Activated CD4-positive, alpha-beta T cell treated with anti-CD3 and anti-CD28 coated beads for 1 hour (primary cell): Measurements from ENCODE around the gene LRRC8B.
"Not testable (repeated sequence)": the region's sequence is repeated elsewhere in the genome, so short reads cannot be mapped to it uniquely, and the experiment has no call there.

ENCODE experiments used
- DNase-seq: peaks from one replicate; pipeline ENCODE4 v3.0.0-alpha.2; 2020

The LRRC8B gene

DNA sequence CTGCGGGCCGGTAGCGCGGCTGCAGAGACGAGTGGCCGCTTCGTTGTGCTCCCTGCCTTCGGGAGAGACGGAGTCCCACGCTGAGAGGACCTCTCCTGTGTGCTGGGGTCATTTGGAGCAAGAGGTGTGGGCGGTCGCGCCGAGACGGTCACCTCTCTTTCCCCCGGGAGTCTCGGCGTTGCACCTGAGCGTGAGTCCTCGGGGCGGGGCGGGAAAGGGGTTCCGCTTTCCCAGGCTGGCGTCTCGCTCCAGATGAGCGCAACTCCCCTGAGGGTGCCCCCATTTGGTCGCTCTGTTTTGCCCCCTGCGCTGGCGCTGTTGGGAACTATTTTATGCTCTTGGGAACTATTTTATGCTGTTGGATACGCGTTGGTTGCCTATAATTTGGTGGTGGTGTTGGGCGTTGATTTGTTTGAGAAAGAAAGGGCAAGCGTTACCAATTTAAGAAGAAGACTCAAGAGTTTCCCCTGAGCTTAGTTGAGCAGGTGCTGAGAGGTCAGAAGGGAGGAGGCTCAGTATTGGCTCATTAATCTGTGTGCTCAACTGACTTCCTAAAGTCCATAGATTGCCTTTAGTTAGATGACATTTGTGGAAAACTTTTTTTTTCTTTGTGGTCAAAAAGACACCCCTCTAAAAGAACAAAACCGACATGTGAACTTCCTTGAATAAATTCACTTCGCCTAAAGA, 683 bp downstream of the LRRC8B start:
- peak; percentile 16 for DNase-seq

DNA sequence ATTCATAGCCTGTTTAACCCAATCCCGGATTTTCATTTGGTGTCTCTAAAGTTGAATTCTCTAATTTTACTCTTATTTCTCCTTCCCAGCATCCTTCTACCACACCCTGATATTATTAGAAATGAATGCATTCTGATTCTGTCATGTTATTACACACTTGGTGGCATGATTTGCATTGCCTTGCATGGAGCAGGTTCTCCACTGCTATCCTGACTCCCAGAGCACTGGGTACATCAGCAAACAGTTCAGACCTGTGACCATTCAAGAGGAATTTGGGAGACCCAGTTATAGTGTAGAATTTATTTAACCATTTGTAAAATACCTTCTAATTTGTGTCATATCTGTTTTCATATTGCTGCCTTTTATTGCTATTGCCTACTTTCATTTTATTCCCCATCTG, 2.6 kb downstream of the LRRC8B start:
- DNase-seq: no peak

DNA sequence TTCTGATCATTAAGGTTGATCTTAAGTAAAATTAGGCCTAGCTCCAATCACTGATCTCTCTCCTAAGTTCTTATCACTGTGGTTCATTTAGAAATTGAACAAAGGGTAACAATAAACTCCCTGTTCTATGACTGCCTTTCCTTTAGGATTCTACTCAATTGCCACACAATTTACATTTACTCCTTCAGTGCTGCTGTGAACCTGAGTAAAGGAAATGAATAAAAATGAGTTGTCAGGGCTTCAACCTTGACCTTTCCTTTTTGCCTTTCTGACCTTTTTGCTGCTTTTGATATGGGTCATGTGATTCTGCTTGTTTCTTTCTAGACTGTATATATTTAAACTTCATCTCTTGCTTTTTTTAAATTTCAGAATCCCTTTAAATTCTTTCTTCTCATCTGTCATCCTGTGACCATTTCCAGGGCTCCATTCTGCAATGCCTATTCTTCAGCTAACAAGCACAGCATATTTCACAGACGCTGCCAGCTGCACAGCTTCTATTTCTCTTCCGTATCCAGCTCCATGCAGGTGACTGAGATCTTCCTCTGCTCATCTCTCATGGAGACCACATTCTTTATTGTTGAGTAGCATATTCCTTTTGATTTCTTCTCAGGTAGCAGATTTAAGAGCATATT, 3.2 kb downstream of the LRRC8B start:
- DNase-seq: no peak

DNA sequence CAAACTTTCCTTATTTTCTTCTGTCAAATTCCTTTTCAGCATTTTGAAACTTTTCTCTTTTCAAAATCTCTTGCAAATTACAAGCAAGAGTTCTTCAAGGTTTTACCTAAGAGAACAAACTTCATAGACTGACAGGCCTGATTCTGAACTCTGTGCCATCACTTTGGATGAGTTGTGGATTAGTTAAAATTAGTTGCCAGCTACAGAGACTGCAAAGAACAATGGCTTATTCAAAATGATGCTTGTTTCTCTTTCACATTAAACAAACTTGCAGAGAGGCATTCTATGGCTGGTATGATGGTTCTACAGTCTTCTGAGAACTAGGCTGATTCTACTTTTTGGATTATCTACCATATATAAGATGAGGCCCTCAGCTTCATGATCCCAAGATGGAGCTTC, 3.8 kb downstream of the LRRC8B start:
- DNase-seq: no peak

DNA sequence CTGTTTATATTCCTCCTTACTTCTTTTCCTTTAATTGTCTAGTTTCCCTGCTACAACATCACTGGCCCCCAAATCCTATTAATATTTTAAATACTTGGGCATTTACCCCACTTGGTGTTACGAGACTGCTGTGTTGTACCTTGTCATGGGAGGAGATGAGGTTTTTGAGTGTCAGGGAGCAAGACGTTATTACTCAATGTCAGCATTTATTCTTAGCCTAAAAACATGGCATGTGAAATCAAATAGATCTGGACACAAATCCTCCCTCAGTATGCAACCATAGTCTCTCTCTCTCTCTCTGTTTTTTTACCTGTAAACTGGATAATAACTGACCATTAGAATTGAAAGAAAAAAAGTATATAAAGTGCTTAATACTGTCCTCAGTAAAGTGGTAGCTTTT, 4.6 kb downstream of the LRRC8B start:
- DNase-seq: no peak

DNA sequence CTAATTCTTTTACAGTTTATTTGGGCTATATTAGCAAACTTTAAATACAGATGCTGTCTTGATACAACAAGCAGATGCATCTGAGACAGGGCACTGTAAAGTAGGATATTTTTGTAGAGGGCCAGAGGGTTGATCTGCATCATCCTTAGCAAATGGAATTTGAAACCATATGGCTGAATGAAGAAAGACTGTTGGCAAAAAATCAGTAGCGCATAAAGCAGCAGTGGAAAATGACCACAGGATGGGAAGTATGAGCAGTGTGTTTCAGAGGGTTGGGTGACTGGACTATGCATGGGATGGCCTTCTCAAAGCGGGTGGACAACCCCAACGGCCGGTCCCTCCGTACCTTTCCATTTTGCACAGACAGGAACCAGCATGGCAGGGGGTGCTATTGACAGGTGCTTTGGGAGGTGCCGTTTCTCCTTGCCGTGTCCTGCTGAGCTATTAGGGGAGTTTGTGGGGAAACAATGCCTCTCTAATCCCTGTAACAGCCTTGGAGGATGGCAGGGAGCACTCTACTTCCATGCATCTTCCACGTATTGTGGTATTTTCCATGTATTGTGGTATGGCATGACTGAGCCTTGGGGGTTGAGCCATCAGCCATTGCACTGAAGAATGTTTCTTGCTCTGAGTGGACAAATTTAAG, 5.9 kb downstream of the LRRC8B start:
- DNase-seq: no peak

DNA sequence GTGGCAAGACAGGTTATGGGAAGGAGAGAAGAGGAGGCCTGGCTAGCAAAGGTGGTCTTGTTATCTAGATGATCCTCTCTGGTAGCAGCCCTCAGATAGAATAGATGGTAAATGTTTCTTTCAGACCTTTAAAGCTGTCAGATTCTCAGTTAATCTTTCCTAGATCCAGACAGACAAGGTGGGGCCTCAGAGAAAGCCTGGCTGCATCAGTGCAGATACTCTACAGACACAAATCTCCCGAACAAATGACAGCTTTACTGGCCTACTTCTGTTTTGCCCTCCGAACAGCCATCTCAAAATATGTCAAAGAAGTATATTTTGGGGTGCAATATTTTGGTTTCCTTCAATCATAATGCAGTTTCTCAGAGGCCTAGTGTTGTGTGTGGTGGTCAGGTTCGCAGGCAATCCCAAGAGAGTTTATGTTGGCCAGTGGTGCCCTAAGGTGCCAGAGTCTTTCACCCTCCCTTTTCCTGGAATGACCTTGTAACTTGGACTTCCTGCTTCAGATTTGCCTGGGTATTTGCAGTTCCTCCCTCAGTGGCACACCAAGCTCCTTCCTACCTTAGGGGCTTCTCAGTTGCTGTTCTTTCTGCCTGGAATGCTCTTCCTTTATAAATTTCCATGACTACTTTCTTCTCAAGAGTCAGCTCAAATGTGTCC, 7.0 kb downstream of the LRRC8B start:
- DNase-seq: no peak

DNA sequence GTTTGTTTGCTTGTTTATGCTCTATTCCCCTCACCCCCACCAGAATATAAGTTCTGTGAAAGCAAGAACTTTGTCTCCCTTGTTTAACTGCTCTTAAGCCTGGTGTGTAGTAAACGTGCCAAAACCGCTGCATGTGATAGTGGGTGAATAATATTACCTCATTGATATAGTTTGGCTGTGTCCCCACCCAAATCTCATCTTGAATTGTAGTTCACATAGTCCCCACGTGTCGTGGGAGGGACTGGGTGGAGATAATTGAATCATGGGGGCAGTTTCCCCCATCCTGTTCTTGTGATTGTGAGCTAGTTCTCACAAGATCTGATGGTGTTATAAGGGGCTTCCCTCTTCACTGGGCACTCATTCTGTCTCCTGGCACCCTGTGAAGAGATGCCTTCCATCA, 7.6 kb downstream of the LRRC8B start:
- DNase-seq: no peak

DNA sequence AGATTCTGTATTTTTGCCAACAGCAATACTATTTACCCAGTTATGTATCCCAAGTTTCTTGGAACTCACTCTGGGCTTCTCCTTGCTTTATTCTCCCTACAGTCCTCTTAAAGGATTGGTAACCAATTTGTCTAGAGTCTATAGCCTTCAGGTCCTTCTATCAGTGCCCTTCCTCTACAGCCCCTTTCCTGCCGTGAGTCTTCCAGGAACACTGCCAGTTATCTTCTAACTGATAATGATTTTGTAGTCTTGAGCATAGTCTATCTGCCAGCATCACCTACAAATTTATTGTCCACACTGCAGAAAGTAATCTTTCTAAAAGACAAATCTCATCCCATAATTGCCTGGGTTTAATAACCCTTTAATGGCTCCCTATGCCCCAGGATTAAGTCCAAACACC, 8.2 kb downstream of the LRRC8B start:
- DNase-seq: no peak

DNA sequence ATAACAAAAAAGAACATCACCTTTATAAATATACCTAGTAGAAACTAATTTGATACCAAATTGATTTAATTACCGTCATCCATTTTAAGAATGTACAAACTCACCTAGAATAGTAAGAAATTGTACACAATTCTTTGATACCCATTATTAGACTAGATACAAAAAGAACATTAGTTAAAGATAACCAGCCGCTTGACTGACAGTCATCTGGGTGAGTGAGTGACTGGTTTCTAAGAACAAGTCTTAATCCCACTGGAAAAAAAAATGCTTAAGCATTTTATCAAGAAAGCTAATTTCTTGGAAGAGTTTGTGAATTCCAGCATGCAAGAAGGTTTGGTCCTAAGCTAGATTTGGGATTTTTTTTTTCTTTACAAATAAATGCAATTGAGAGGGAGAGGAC, 10.9 kb downstream of the LRRC8B start:
- no peak for DNase-seq

DNA sequence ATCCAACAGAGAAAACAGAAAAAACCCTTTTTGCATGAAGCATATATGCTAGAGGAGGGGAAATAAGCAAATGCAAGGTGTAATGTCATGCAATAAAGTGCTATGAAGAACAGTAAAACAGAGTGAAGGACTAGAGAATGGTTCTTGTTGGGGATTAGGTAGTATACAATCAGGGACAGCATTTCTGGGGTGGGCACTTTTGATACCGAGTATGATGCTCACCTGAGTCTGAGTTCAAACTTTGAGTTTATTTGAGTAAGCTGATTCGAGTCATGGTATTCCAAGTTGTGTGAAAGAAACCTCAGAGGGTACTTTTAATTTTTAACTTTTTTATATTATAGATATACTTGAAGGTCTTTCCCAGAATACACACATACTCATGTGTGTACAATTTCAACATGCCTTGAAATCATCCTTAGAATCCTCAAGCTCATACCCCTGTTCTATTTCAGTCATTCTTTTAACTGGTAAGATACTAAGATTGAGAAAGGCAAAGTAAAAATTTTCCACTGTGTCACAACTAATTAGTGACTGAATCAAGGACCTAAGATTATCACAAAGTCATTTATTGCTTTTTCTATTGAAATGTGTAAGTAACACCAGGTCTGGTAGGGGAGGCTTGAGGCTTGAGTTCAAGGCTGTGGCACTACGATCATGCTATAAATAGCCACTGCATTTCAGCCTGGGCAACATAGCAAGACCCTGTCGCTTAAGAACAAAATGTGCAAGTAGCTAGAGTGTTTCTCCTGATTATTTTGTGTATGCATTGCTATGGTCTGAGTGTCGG, 12.1 kb downstream of the LRRC8B start:
- no peak for DNase-seq

DNA sequence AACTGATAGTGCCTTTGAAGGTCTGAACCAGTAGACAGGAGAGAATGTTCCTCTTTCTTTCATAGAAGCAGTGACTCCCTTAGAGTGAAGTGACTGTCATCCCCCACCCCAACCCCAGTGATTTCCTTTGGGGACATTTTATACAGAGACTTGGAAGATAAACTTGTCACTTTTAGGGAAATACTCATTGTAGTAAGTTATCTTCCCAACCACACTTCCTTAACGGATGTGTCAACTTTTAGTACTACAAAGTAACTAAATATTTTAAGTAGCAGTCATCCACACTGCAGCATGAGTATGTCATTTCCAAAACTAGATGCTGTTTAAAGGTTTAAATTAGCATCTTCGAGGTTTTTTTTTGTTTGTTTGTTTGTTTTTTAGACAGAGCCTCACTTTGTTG, 13.7 kb downstream of the LRRC8B start:
- DNase-seq: no peak

DNA sequence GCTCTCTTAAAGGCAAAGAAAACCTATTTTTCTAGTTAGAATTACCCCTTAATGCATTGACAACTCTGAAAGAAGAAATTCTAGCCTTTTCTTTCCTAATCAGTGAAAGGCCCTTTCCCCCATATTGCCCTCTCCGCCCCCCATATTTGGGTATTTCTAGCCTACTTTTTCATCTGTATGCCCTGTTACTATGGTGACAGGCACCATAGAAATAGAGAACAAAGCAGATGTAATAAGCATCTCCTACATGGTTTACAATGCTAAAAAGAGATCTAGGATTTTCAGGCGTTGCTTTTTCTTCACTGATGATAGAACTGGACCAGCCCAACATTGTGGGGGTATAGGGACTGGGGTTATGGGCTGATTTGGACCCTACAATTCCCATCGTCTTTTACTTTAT, 14.5 kb downstream of the LRRC8B start:
- DNase-seq: no peak

DNA sequence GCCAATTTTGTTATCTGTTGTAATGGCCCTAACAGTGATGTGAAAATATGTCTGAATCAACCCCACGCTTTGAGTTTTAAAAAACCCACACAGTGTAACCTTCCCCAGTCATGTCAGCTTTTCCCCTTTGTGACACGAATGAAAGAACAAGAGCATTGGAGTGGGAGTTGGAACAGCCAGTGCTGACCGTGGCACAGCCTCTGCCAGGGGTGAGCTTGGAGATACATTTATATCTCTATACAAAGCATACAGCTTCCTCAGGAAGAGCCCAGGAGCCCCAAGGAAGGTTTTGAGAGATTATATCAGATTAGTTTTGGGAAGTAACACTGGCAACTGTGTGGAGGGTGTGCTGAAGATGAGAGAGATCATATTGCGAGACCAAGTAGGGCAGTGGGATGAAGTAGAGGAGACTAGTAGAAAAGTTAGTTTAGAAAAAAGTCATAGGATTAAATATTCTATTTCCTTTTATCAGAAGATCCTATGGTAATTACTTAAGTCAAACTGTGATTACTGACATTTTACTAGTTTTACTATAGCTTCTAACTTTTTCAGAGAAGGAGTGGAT, 15.9 kb downstream of the LRRC8B start:
- DNase-seq: no peak

DNA sequence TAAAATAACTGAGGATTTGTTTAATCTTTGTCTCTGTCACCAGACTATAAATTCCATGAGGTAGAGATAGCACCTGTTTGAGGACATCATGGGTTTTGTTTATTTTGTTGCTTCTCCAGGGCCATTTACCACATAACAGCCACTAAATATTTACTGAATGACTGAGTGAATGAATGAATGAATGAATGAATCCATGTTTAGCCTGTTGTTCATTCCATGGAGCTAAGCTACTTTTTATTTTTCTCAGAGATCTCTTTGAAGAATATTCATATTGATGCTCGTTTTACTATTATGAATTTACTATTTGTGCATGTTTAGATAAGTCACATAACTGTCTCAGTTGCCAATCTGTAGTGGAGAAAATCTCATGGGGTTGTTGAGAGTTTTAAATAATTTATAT, 17.7 kb downstream of the LRRC8B start:
- DNase-seq: no peak

DNA sequence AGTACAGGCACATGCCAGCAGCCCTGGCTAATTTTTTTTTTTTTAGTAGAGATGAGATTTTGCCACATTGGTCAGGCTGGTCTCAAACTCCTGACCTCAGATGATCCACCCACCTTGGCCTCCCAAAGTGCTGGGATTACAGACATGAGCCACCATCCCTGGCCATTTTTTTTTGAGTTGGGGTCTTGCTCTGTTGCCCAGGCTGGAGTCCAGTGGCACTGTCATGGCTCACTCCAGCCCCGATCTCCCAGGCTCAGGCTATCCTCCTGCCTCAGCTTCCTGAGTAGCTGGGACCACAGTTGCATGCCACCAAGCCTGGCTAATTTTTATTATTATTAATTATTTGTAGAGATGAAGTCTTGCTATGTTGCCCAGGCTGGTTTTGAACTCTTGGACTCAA, 19.0 kb downstream of the LRRC8B start:
- DNase-seq: not testable (repeated sequence)

DNA sequence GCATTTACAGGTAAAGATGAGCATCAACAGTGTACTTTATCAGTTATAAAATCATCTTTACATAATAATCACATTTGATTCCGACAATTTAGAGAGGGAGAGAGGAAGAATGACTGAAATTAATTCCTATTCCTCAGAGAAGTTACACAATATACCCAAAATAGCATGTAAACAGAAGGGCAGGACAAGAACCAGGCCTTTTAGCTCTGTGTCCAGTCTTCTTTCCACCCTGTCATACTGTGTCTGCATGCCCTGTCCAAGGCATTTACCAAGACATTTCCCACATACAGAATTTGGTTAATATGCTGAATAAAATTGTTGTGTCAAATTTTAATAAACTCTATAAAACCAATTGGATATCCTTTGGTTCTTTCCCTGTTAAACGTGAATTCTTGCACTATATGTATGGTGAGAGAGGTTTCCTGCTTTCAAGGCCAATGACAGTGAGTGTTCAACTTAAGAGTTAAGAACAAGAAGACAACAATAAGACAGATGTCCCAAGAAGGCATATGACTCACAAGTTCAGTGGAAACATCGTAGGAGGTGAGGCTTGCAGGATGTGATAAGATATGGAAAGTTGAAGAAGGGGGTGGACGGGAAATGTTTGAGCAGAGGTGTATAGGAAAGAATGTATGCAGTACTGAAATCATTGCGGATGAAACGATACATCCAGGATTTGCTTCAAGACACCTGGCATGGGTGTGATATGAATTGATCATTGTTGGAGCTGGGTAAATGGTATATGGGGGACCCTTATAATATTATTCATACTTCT, 20.8 kb downstream of the LRRC8B start:
- no peak for DNase-seq

DNA sequence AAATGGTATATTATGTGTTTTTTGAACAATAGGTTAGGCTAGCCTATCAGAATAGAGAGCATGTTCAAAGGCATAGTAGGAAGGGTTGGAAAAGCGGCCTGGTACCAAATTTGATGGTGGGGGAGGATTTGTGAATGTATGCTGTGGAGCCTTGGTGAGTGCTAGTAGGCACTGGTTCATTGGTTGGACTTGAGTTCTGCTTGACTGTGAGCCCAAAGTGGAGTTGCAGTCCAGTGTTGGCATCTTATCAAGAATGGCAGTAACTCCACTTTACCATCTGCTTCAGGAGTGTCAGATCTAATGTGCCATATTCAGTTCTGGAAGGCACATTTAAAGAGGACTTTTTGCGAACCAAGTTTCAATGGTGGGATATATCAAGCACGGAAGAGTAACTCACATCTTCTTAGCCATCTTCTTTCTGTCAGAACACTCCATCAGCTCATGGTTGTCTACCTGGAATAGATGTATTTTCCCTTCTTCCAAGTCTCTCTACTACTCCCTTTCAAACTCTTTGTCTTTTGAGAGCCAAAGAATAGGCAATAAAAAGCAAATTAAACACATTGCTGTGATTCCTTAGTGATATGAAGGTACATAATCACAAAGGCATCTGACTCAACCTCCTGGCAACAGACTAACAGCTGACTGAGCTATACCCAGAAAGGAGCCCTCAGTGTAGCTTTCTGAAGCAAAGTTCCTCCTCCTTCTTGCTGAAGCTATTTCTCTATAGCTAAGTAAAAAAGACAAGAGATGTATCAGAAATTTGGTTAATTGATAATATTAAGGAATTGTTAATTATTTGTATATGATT, 21.7 kb downstream of the LRRC8B start:
- no peak for DNase-seq

DNA sequence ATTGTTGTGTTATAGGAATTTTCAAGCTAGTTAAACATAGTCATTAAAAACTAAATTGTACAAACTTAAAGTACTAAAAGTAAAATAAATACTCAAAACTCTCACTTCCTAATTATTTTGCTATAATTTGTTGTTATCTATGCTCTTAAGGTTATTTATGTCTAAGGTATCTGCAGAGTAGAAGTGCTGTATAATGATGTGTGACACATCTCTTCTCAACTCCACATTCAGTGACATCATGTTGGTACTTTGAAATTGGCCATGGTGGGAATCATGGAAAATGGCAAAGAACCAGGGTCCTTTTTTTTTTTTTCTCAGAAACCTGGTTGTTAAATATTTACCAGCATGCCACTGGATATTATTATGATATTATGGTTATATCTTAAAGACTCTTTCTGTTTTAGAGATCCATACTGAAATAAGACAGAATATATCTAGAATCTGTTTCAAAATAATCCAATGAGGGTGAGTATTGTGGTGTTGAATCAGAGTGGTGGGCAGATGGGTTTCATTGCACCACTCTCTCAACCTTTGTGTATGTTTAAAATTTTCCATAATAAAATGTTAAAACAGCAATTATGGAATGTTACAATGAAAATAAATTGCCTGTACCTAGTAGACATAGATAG, 22.4 kb downstream of the LRRC8B start:
- no peak for DNase-seq

DNA sequence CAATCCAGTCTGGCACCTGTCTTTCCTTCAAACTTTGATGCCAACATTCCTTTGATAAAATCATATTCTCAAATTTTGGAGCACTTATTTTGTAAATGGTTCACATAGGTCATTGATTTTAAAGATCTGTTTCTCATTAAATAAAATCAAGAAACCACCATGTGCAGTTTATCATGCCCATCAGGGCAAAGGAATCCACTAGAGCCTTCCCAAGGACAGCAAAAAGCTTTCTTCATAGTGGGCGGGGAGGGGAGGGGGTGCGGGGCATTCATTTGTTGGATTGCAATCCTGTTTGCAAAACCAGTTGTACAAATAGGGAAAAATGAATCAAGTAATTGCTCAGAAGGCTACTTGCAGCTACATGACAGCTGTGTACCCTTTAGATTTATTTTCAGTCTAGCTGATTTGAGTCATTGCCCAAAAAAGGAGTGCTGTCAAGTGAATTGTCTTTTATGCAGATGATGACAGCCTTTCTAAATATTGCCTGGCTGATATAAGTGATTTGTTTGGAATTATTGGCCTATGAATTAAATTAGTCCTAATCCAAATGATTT, 23.0 kb downstream of the LRRC8B start:
- DNase-seq: no peak
